Neural cell (in vitro differentiated cells): ENCODE data around the gene EDA. TPM values are rescaled to one million over a fixed set of nuclear protein-coding genes. Genes with fewer than 3 reads are reported as not detected.

ENCODE experiments used
- H2AFZ ChIP-seq: fragments of 200-600, 300-800 bp; sonication (generic), shearing (Covaris generic); 2 replicates; pipeline ENCODE4 v1.6.0; 2014; ENCODE audit warnings: low read depth, mild to moderate bottlenecking, antibody characterized with exemption, low read length, moderate library complexity
- H3F3A ChIP-seq: fragments of 200-600 bp; shearing (Covaris generic); 2 replicates; pipeline ENCODE4 v1.6.1; 2016; ENCODE audit warnings: mild to moderate bottlenecking, moderate library complexity, mixed read lengths, antibody characterized with exemption, low read length; ENCODE audit not compliant: insufficient read depth, poor library complexity, severe bottlenecking
- H3K27ac ChIP-seq: fragments of 200-600, 300-800 bp; sonication (generic), shearing (Covaris generic); 2 replicates; pipeline ENCODE4 v1.5.1; 2014; ENCODE audit warnings: mild to moderate bottlenecking, low read length, moderate library complexity
- H3K27me3 ChIP-seq: fragments of 300-800, 200-600 bp; sonication (generic), shearing (Covaris generic); 2 replicates; pipeline ENCODE4 v1.6.0; 2014; ENCODE audit warnings: mild to moderate bottlenecking, low read depth, low read length, moderate library complexity; ENCODE audit not compliant: insufficient read depth
- H3K36me3 ChIP-seq: fragments of 300-800, 200-600 bp; sonication (generic), shearing (Covaris generic); 2 replicates; pipeline ENCODE4 v1.5.1; 2014; ENCODE audit warnings: mild to moderate bottlenecking, antibody characterized with exemption, low read length, moderate library complexity; ENCODE audit not compliant: insufficient read depth
- H3K4me2 ChIP-seq: fragments of 300-800, 200-600 bp; sonication (generic), shearing (Covaris generic); 2 replicates; pipeline ENCODE4 v1.6.0; 2014; ENCODE audit warnings: mild to moderate bottlenecking, low read length
- H3K4me3 ChIP-seq: fragments of 300-800, 200-600 bp; sonication (generic), shearing (Covaris generic); 2 replicates; pipeline ENCODE4 v1.5.1; 2014; ENCODE audit warnings: mild to moderate bottlenecking, low read length, moderate library complexity
- H3K79me2 ChIP-seq: fragments of 200-600 bp; shearing (Covaris generic); replicated peaks from 2 replicates; pipeline ENCODE4 v1.6.0; 2014; ENCODE audit warnings: mild to moderate bottlenecking, low read length, moderate library complexity; ENCODE audit not compliant: insufficient read depth
- H3K9ac ChIP-seq: fragments of 300-800, 200-600 bp; sonication (generic), shearing (Covaris generic); 2 replicates; pipeline ENCODE4 v1.6.1; 2016; ENCODE audit warnings: mild to moderate bottlenecking, low read length, mixed read lengths
- H3K9me2 ChIP-seq: fragments of 200-600 bp; shearing (Covaris generic); 2 replicates; pipeline ENCODE4 v1.6.1; 2016; ENCODE audit warnings: mild to moderate bottlenecking, low read length, mixed read lengths; ENCODE audit not compliant: insufficient read depth
- H3K9me3 ChIP-seq: fragments of 200-600, 300-800 bp; sonication (generic), shearing (Covaris generic); 2 replicates; pipeline ENCODE4 v1.6.1; 2016; ENCODE audit warnings: mild to moderate bottlenecking, mixed run types, low read length, moderate library complexity, mixed read lengths
- H4K20me1 ChIP-seq: fragments of 200-600 bp; shearing (Covaris generic); 2 replicates; pipeline ENCODE4 v1.6.1; 2016; ENCODE audit warnings: mild to moderate bottlenecking, mixed run types; ENCODE audit not compliant: insufficient read depth
- CTCF ChIP-seq: fragments of 450-650 bp; IDR thresholded peaks from 2 replicates; pipeline ENCODE4 v1.5.1; 2014; ENCODE audit warnings: antibody characterized with exemption, mild to moderate bottlenecking, moderate library complexity; ENCODE audit not compliant: poor library complexity, severe bottlenecking
- EP300 ChIP-seq: fragments of 450-650 bp; conservative IDR thresholded peaks from 2 replicates; pipeline ENCODE4 v1.6.1; 2014; ENCODE audit warnings: antibody characterized with exemption, mild to moderate bottlenecking, moderate library complexity; ENCODE audit not compliant: poor library complexity, severe bottlenecking
- EZH2 ChIP-seq: fragments of 200-600, 300-800 bp; shearing (Covaris generic), sonication (generic); IDR thresholded peaks from 2 replicates; pipeline ENCODE4 v1.6.1; 2014; ENCODE audit warnings: antibody characterized with exemption, low read length, borderline replicate concordance, mild to moderate bottlenecking; ENCODE audit not compliant: insufficient read depth, poor library complexity, severe bottlenecking
- MXI1 ChIP-seq: fragments of 450-650 bp; conservative IDR thresholded peaks from 2 replicates; pipeline ENCODE4 v1.6.1; 2014; ENCODE audit warnings: antibody characterized with exemption, mild to moderate bottlenecking; ENCODE audit not compliant: poor library complexity, severe bottlenecking
- POLR2AphosphoS5 ChIP-seq: IDR thresholded peaks from 2 replicates; pipeline ENCODE4 v1.6.1; 2012
- RAD21 ChIP-seq: fragments of 450-650 bp; conservative IDR thresholded peaks from 2 replicates; pipeline ENCODE4 v1.6.1; 2014; ENCODE audit warnings: antibody characterized with exemption, mild to moderate bottlenecking, moderate library complexity
- REST ChIP-seq: IDR thresholded peaks from 2 replicates; pipeline ENCODE4 v1.6.1; 2012; ENCODE audit warnings: borderline replicate concordance
- SMC3 ChIP-seq: fragments of 450-650 bp; conservative IDR thresholded peaks from 2 replicates; pipeline ENCODE4 v1.6.1; 2014; ENCODE audit warnings: antibody characterized with exemption, mild to moderate bottlenecking, moderate library complexity; ENCODE audit not compliant: poor library complexity
- TAF1 ChIP-seq: IDR thresholded peaks from 2 replicates; pipeline ENCODE4 v1.6.1; 2012; ENCODE audit warnings: low read depth
- polyA plus RNA-seq: library from polyadenylated mRNA; depleted of rRNA; stranded (reverse); fragments of >200 nt; gene quantifications from 2 replicates; pipeline ENCODE4 v1.2.3, GENCODE V29; 2014

The EDA gene
- polyA plus RNA-seq, 1 donor from 2014 or later = 1.1 TPM

GRCh38 chrX:69969460-69969859 is 353.5 kb downstream of the EDA start:
- Histone ChIP-seq H3K36me3 (no peaks in the 10 kb centered on the region), H3K9me3 (no peaks in the 10 kb centered on the region), H3F3A (no peaks in the 10 kb centered on the region), H3K4me2 (no peak overlapping the region), H3K27ac (no peak overlapping the region), H4K20me1 (no peaks in the 10 kb centered on the region), H3K4me3 (no peak overlapping the region), H2AFZ (no peak overlapping the region), H3K9ac (no peak overlapping the region), H3K79me2 (no peaks in the 10 kb centered on the region), H3K9me2 (no peaks in the 10 kb centered on the region), H3K27me3 (no peaks in the 10 kb centered on the region)
- no peak for TF ChIP-seq SMC3
- no peak for TF ChIP-seq EP300
- no peak for TF ChIP-seq RAD21
- TF ChIP-seq POLR2AphosphoS5 = no peak
- no peak for TF ChIP-seq TAF1
- TF ChIP-seq CTCF = no peak
- no peak for TF ChIP-seq REST
- TF ChIP-seq MXI1 = no peak
- no peak for TF ChIP-seq EZH2

GRCh38 chrX:69987691-69988090 is 371.8 kb downstream of the EDA start:
- Histone ChIP-seq H3F3A (no peaks in the 10 kb centered on the region), H3K79me2 (no peaks in the 10 kb centered on the region), H3K4me3 (no peak overlapping the region), H2AFZ (no peak overlapping the region), H3K9me3 (no peaks in the 10 kb centered on the region), H3K36me3 (no peaks in the 10 kb centered on the region), H3K27me3 (no peaks in the 10 kb centered on the region), H4K20me1 (no peaks in the 10 kb centered on the region), H3K27ac (no peak overlapping the region), H3K9ac (no peak overlapping the region), H3K4me2 (no peak overlapping the region), H3K9me2 (no peaks in the 10 kb centered on the region)
- TF ChIP-seq POLR2AphosphoS5 = no peak
- no peak for TF ChIP-seq RAD21
- no peak for TF ChIP-seq TAF1
- no peak for TF ChIP-seq CTCF
- no peak for TF ChIP-seq EZH2
- TF ChIP-seq MXI1 = no peak
- no peak for TF ChIP-seq SMC3
- TF ChIP-seq REST = no peak
- TF ChIP-seq EP300 = no peak
